OCI-LY7 (cell line): ENCODE measurements around the gene TRAPPC14. TPM values are rescaled to one million over a fixed set of nuclear protein-coding genes. Genes with fewer than 3 reads are reported as not detected.
A peak's percentile ranks its signal among the peaks of the same experiment; 100 is the strongest.

Experiments
- BruUV-seq: library from RNA; stranded (reverse); fragments of 400-500 nt; replicated peaks from 2 replicates; lab custom pipeline; 2021; lab: Mats Ljungman, UMichigan
- CTCF ChIA-PET: fragments of 300-600 bp; sonication (Branson Sonifier 250); formaldehyde crosslinking; loops from one replicate; lab custom pipeline; 2022; ENCODE audit warnings: antibody characterized with exemption; ENCODE audit not compliant: unreplicated experiment; lab: Charles Lee
- POLR2A ChIA-PET: fragments of 300-600 bp; sonication (Branson Sonifier 250); formaldehyde crosslinking; loops from one replicate; lab custom pipeline; 2022; ENCODE audit warnings: antibody characterized with exemption; lab: Charles Lee
- DNase-seq: peaks from one replicate; pipeline ENCODE4 v3.0.0-alpha.2; 2015; ENCODE audit warnings: low spot score
- H2AFZ ChIP-seq: fragments of 200-600 bp; sonication (generic), shearing (Covaris generic); 2 replicates; pipeline ENCODE4 v1.6.1; 2014; ENCODE audit warnings: mild to moderate bottlenecking, antibody characterized with exemption, low read length, moderate library complexity
- H3K27ac ChIP-seq: fragments of 200-600 bp; sonication (generic); 2 replicates; pipeline ENCODE4 v1.5.1; 2014; ENCODE audit warnings: mixed run types, low read depth, mild to moderate bottlenecking, moderate library complexity, low read length, inconsistent platforms; ENCODE audit not compliant: poor library complexity, severe bottlenecking
- H3K36me3 ChIP-seq: fragments of 200-600 bp; sonication (generic); 2 replicates; pipeline ENCODE4 v1.6.1; 2014; ENCODE audit warnings: mild to moderate bottlenecking, antibody characterized with exemption, low read length, moderate library complexity, mixed read lengths; ENCODE audit not compliant: insufficient read depth
- H3K4me1 ChIP-seq: fragments of 200-600 bp; sonication (generic); 2 replicates; pipeline ENCODE4 v1.5.1; 2014; ENCODE audit warnings: mild to moderate bottlenecking, low read length; ENCODE audit not compliant: insufficient read depth, poor library complexity, severe bottlenecking
- H3K4me2 ChIP-seq: fragments of 200-600 bp; sonication (generic); 2 replicates; pipeline ENCODE4 v1.6.1; 2014; ENCODE audit warnings: mild to moderate bottlenecking, low read length
- H3K4me3 ChIP-seq: fragments of 200-600 bp; sonication (generic); 2 replicates; pipeline ENCODE4 v1.5.1; 2014; ENCODE audit warnings: mild to moderate bottlenecking, low read depth, low read length; ENCODE audit not compliant: poor library complexity, severe bottlenecking
- H3K79me2 ChIP-seq: fragments of 200-600 bp; sonication (generic); 2 replicates; pipeline ENCODE4 v1.6.1; 2016; ENCODE audit warnings: low read depth, mild to moderate bottlenecking, low read length, moderate library complexity, mixed read lengths; ENCODE audit not compliant: insufficient read depth
- H3K9me2 ChIP-seq: fragments of 200-600 bp; sonication (generic); 2 replicates; pipeline ENCODE4 v1.6.1; 2016; ENCODE audit warnings: mild to moderate bottlenecking, low read length, mixed read lengths; ENCODE audit not compliant: insufficient read depth
- H3K9me3 ChIP-seq: fragments of 200-600 bp; sonication (generic); 2 replicates; pipeline ENCODE4 v1.6.1; 2014; ENCODE audit warnings: mild to moderate bottlenecking, mixed run types, low read length, mixed read lengths
- H4K20me1 ChIP-seq: fragments of 200-600 bp; sonication (generic); 2 replicates; pipeline ENCODE4 v1.6.1; 2014; ENCODE audit warnings: mild to moderate bottlenecking, antibody characterized with exemption, low read length, moderate library complexity, mixed read lengths; ENCODE audit not compliant: insufficient read depth
- CTCF ChIP-seq: fragments of 200-600 bp; sonication (generic); conservative IDR thresholded peaks from 2 replicates; pipeline ENCODE4 v1.5.1; 2014; ENCODE audit warnings: mild to moderate bottlenecking, antibody characterized with exemption, low read length, moderate library complexity, mixed read lengths
- EZH2phosphoT487 ChIP-seq: fragments of 200-600 bp; sonication (generic); IDR thresholded peaks from 2 replicates; pipeline ENCODE4 v1.6.1; 2018; ENCODE audit warnings: low read depth, borderline replicate concordance, mild to moderate bottlenecking, mixed run types, antibody characterized with exemption, low read length, moderate library complexity, mixed read lengths
- intact Hi-C: fragments of 100-400 bp; cut with micrococcal nuclease; formaldehyde crosslinking; loops from one replicate; pipeline ENCODE4 v1.10.0; 2022; ENCODE audit not compliant: unreplicated experiment
- total RNA-seq, 2 experiments: library from RNA; depleted of rRNA in 1 of 2; stranded (reverse); fragments of >200 nt in 1 of 2; shearing (Covaris generic) in 1 of 2; gene quantifications; 2 replicates each; pipeline ENCODE4 v1.2.3, GENCODE V29; 2014 to 2022

The TRAPPC14 gene
- total RNA-seq, 2 experiments from 2014 or later, result 38.8 to 41.6 TPM

- POLR2A ChIA-PET, result interaction anchor here (1.0 to 1.5 kb wide), 4 partner anchors 13 to 41 kb away, joined by 3 to 8 read pairs (median 6); partner anchors contain the start of gene LAMTOR4
- H3K79me2 ChIP-seq, result peaks cover 6% of the 10 kb centered on the region; the same call in 1 of the 2 replicates
Measured at GRCh38 chr7:100177045-100178001, 18.8 kb upstream of the TRAPPC14 start, which contains the start of the genes GPC2 and STAG3. Gene GPC2 (minus strand): TSS chr7:100177381. CDS start chr7:100177199, 182 bp downstream. Gene STAG3 (plus strand): TSS chr7:100177918. CDS start chr7:100180557, 2,639 bp downstream.

GRCh38 chr7:100176096-100177044 lies 17.8 kb upstream of the TRAPPC14 start:
- Histone ChIP-seq H3K36me3 (peaks cover 9% of the 10 kb centered on the region; the same call in 1 of the 2 replicates), H2AFZ (no peak overlapping the region; the same call in 1 of the 2 replicates), H3K4me1 (peaks cover 76% of the 10 kb centered on the region), H3K79me2 (peaks cover 6% of the 10 kb centered on the region; the same call in 1 of the 2 replicates), H3K9me3 (no peaks in the 10 kb centered on the region), H3K9me2 (no peaks in the 10 kb centered on the region), H3K27ac (peak overlapping the region; percentile 39), H3K4me3 (peak overlapping the region; percentile 95), H4K20me1 (no peaks in the 10 kb centered on the region), H3K4me2 (peak overlapping the region; percentile 99)
- BruUV-seq, result TSS peak; percentile 65
- POLR2A ChIA-PET, result interaction anchor here (1.0 to 1.5 kb wide), 4 partner anchors 17 to 42 kb away, joined by 3 to 8 read pairs (median 6); partner anchors contain the start of gene LAMTOR4
- TF ChIP-seq CTCF (no peak), EZH2phosphoT487 (no peak)
- DNase-seq, result no peak
- intact Hi-C loops, result no loop called here
- CTCF ChIA-PET, result interaction anchor here (0.6 kb wide), 1 partner anchor 1927 kb away, joined by 3 read pairs; no protein-coding TSS in a partner anchor

More at GRCh38 chr7:100177045-100178001, 18.8 kb upstream of the TRAPPC14 start, which contains the start of the genes GPC2 and STAG3:
- TF ChIP-seq EZH2phosphoT487 (no peak), CTCF (no peak)
- Histone ChIP-seq H3K9me2 (no peaks in the 10 kb centered on the region), H3K4me1 (peaks cover 76% of the 10 kb centered on the region), H3K4me2 (peak within 1 kb of the TSS; percentile 99), H3K27ac (peak within 1 kb of the TSS; percentile 39), H3K36me3 (peaks cover 9% of the 10 kb centered on the region; the same call in 1 of the 2 replicates), H2AFZ (peak within 1 kb of the TSS; percentile 56), H4K20me1 (no peaks in the 10 kb centered on the region), H3K4me3 (peak within 1 kb of the TSS; percentile 95), H3K9me3 (no peaks in the 10 kb centered on the region)
- CTCF ChIA-PET, result interaction anchor here (0.6 kb wide), 1 partner anchor 1928 kb away, joined by 3 read pairs; no protein-coding TSS in a partner anchor
- no TSS peak for BruUV-seq
- DNase-seq, result peak; percentile 98
- intact Hi-C loops, result no loop called here
